ENCODE results near the gene AKT1S1.

DNA sequence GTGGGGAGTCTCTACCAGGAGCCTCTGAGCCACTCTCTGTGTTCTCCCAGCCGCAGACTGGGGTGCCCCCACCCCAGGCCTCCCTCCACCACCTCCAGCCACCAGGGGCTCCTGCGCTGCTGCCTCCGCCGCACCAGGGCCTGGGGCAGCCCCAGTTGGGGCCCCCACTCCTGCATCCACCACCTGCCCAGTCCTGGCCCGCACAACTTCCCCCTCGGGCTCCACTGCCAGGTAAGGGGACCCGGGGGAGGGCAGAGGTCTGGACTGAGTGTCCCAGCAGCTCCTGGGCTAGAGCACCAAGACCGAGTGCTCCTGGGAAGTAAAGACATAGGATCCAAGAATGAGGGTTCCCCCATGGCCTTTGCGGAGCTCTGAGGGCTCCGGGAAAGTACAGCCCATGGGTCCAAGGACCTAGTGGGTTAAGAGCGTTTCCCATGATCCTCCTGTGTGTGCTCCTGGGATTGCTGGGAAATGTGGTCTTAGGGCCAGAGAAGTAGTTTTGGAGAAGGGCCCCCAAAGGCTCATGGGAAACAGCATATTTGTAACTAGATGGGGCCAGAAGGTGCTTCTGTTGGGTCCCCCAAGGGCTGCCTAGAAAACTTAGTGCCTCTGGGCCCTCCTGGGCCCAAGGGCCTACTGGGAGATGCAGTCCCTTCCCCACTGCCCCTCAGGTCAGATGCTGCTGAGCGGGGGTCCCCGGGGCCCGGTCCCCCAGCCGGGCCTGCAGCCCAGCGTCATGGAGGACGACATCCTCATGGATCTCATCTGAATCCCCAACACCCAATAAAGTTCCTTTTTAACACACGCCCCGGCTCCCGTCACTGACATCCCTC lies 40.8 kb downstream of the AKT1S1 start:
- TF ChIP-seq CTCF (IDR thresholded peaks at IDR 0.05; ENCODE audit: insufficient read depth, low read depth, low read length) (no peak), EZH2 (IDR thresholded peaks at IDR 0.05; ENCODE audit: insufficient read depth, low read length) (no peak)
